Body of pancreas (tissue), 4 donors: ENCODE measurements around the gene IFITM10. TPM values are rescaled to one million over a fixed set of nuclear protein-coding genes. Genes with fewer than 3 reads are reported as not detected.

ENCODE experiments used
- ATAC-seq: fragments of 150-250 bp; one replicate; pipeline ENCODE4 v1.9.1; 2016
- DNase-seq, 4 donors: peaks; one replicate each; pipeline ENCODE4 v3.0.0-alpha.2; 2019
- H3K27ac ChIP-seq, 4 donors: fragments of 200-600 bp; sonication (generic); 1 replicate in 3 of 4; 2 replicates in 1 of 4; pipeline versions ENCODE4 v1.5.1 to v1.6.1; 2016 to 2019; ENCODE audit warnings: mild to moderate bottlenecking in 1 of 4, mixed read lengths in 1 of 4, moderate library complexity in 1 of 4
- H3K27me3 ChIP-seq, 2 donors: fragments of 200-600 bp; sonication (generic); one replicate each; pipeline ENCODE4 v1.6.0; 2016; ENCODE audit warnings: mild to moderate bottlenecking in 1 of 2
- H3K36me3 ChIP-seq, 2 donors: fragments of 200-600 bp; sonication (generic); replicated peaks in 1 of 2; 2 replicates each; pipeline ENCODE4 v1.5.1; 2016; ENCODE audit warnings: low read depth in 2 of 2; ENCODE audit not compliant: insufficient read depth in 1 of 2
- H3K4me1 ChIP-seq: fragments of 200-600 bp; sonication (generic); one replicate; pipeline ENCODE4 v1.6.0; 2016
- H3K4me3 ChIP-seq, 2 donors: fragments of 200-600 bp; sonication (generic); 1 replicate in 1 of 2; 2 replicates in 1 of 2; pipeline ENCODE4 v1.5.1; 2016 to 2019
- H3K9me3 ChIP-seq, 3 donors: fragments of 200-600 bp; sonication (generic); 1 replicate in 2 of 3; 2 replicates in 1 of 3; pipeline ENCODE4 v1.5.1; 2016
- POLR2A ChIP-seq, 3 donors: fragments of 450-650 bp; IDR thresholded peaks; one replicate each; pipeline ENCODE4 v1.6.1; 2016; ENCODE audit warnings: antibody characterized with exemption in 3 of 3, mild to moderate bottlenecking in 2 of 3
- WGBS, 2 donors: methylation state at CpG; one replicate each; pipeline ENCODE4 v1.1.5; 2017; 5-methylcytosine and 5-hydroxymethylcytosine counted together
- intact Hi-C: fragments of 100-400 bp; cut with DNase I; formaldehyde crosslinking; loops from one replicate; pipeline ENCODE4 v1.15.1; 2023
- total RNA-seq, 2 donors: library from RNA; depleted of rRNA; stranded (reverse); fragments of >200 nt; gene quantifications; one replicate each; pipeline ENCODE4 v1.1.0, GENCODE V29; 2016
- TF ChIP-seq, protein P1 (sequence below), 7 experiments: fragments of 450-650 bp in 4 of 7; fragments of 200-600 bp in 3 of 7; sonication (generic) in 3 of 7; IDR thresholded peaks; one replicate each; pipeline ENCODE4 v1.5.1; 2016 to 2019; ENCODE audit warnings: antibody characterized with exemption in 7 of 7

IFITM10 gene
- total RNA-seq, 2 donors from 2014 or later: 0.26 TPM; not detected in 1

DNA sequence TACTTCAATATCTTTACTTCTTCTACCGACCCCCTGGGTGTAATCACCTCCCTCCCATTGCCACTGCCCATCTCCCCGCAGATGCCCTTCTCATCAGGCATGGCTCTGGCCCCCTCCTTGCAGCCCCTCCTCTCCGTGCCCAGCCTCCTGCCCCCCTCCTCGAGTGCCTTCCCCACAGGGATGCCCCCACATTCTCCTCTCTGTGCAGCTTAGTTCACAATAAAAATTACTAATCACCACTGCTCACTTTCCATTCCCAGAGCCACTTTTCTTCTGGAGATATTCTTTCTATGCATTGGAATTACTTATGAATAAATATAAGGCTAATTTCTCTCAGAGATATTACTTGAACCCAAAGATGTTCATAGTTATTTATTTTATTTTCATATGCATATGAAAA, 22.1 kb downstream of the IFITM10 start:
- H3K4me1 ChIP-seq: no peaks in the 10 kb centered on the region
- DNase-seq (no peak), ATAC-seq (no peak)
- H3K27me3 ChIP-seq: no peaks in the 10 kb centered on the region
- no peaks in the 10 kb centered on the region for H3K9me3 ChIP-seq
- no peak overlapping the region for H3K27ac ChIP-seq
- intact Hi-C loops: no loop called here
- 39 to 47% methylated on average over 4 of the region's 4 CpGs for WGBS, 2 donors
- TF ChIP-seq, protein P1, sequence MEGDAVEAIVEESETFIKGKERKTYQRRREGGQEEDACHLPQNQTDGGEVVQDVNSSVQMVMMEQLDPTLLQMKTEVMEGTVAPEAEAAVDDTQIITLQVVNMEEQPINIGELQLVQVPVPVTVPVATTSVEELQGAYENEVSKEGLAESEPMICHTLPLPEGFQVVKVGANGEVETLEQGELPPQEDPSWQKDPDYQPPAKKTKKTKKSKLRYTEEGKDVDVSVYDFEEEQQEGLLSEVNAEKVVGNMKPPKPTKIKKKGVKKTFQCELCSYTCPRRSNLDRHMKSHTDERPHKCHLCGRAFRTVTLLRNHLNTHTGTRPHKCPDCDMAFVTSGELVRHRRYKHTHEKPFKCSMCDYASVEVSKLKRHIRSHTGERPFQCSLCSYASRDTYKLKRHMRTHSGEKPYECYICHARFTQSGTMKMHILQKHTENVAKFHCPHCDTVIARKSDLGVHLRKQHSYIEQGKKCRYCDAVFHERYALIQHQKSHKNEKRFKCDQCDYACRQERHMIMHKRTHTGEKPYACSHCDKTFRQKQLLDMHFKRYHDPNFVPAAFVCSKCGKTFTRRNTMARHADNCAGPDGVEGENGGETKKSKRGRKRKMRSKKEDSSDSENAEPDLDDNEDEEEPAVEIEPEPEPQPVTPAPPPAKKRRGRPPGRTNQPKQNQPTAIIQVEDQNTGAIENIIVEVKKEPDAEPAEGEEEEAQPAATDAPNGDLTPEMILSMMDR (IDR thresholded peaks at IDR 0.05): no peak
- no peak for TF ChIP-seq POLR2A (IDR thresholded peaks at IDR 0.05)
- H3K4me3 ChIP-seq: no peak overlapping the region
- no peaks in the 10 kb centered on the region for H3K36me3 ChIP-seq

DNA sequence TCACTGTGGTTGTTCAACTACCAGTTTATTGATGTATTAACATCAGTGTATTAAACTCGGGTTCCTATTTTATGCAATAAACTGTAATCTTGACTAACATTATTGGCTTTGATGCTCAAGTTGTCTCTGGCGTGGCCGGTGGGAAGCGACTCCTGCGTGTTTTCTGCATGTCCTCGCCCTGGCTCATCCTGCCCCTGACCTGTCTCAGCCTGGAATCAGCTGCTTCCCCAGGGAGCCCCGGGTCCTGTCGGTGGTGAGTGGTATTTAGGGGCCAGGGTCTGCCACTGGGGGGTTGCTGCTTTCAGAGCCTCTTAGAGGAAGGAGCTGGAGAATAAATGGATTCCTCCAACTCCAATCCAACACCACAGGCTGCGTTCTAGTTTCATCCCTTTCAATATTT, 22.5 kb downstream of the IFITM10 start:
- Histone ChIP-seq H3K9me3 (no peaks in the 10 kb centered on the region), H3K4me1 (no peaks in the 10 kb centered on the region), H3K4me3 (no peak overlapping the region), H3K36me3 (no peaks in the 10 kb centered on the region), H3K27ac (no peak overlapping the region), H3K27me3 (no peaks in the 10 kb centered on the region)
- intact Hi-C loops: no loop called here
- ATAC-seq (no peak), DNase-seq (no peak)
- TF ChIP-seq, protein P1 (IDR thresholded peaks at IDR 0.05): no peak
- TF ChIP-seq POLR2A (IDR thresholded peaks at IDR 0.05): no peak
- WGBS, 2 donors: 61 to 74% methylated on average over 8 to 9 of the region's 9 CpGs

DNA sequence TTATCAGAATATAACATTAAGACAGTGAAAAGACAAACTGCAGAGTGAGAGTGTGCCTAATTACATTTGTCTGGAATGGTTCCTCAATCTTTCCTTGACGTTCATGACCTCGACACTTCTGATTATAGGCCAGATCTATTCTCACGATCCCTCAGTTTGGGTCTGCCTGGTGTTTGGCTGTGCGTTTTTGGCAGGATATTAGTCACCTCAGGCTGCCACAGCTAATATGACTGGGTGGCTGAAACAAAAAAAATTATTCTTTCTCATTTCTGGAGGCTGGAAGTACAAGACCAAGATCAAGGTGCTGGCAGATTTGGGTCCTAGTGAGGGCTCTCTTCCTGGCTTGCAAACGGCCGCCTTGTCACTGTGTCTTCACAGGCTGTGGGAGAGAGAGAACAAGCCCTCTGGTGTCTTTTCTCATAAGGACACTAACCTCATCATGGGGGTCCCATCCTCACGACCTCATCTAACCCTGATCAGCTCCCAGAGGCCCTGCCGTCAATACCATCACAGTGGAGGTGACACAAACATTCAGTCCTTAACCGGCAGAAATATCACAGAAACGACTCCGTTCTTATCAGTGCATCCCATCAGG, 23.2 kb downstream of the IFITM10 start:
- WGBS, 2 donors: 35 to 37% methylated on average over 11 of the region's 11 CpGs
- no peaks in the 10 kb centered on the region for H3K36me3 ChIP-seq
- intact Hi-C loops: no loop called here
- no peaks in the 10 kb centered on the region for H3K4me1 ChIP-seq
- no peak overlapping the region for H3K27ac ChIP-seq
- DNase-seq (no peak), ATAC-seq (no peak)
- H3K9me3 ChIP-seq: no peaks in the 10 kb centered on the region
- TF ChIP-seq, protein P1 (IDR thresholded peaks at IDR 0.05): no peak
- TF ChIP-seq POLR2A (IDR thresholded peaks at IDR 0.05): no peak
- no peak overlapping the region for H3K4me3 ChIP-seq
- H3K27me3 ChIP-seq: no peaks in the 10 kb centered on the region

DNA sequence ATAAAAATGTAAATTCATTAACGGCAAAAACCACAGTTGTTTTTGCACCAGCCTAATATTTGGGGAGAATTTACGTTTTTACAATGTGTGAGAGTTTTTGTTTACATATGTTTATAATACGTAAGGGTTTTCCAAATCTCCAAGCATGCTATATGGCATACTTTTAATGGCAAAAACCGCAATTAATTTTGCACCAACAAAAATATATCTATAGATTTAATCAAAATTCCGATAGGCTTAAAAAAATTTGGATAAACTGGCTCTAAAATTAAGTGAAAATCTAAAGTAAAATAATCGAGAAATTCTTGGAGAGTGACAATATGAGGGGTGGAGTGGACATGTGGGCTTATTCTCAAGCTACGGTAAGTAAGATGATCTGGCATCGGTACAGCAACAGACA, 30.6 kb downstream of the IFITM10 start:
- DNase-seq: no peak
- no peaks in the 10 kb centered on the region for H3K36me3 ChIP-seq
- intact Hi-C loops: no loop called here
- H3K4me3 ChIP-seq: peak overlapping the region in 1 of 2 donors; percentile 7
- ATAC-seq: no peak
- no peaks in the 10 kb centered on the region for H3K9me3 ChIP-seq
- TF ChIP-seq, protein P1 (IDR thresholded peaks at IDR 0.05): no peak
- 51 to 67% methylated on average over 8 of the region's 8 CpGs for WGBS, 2 donors
- H3K27ac ChIP-seq: no peak overlapping the region
- H3K27me3 ChIP-seq: no peaks in the 10 kb centered on the region
- H3K4me1 ChIP-seq: no peaks in the 10 kb centered on the region

DNA sequence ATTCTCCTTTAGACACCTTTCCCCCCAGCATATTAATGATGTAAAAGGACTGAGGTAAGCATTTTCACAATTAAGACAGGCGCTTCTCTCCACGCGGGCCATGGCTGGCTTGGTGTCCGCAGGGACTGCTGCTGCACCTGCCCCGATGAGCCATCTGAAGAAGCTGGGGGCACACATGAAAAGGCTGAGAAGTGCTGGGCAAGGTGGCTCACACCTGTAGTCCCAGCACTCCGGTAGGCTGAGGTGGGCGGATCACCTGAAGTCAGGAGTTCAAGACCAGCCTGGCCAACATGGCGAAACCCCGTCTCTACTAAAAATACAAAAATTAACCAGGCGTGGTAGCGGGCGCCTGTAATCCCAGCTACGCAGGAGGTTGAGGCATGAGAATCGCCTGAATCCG, 32.1 kb downstream of the IFITM10 start:
- Histone ChIP-seq H3K27ac (no peak overlapping the region), H3K9me3 (no peaks in the 10 kb centered on the region), H3K4me1 (no peaks in the 10 kb centered on the region), H3K4me3 (no peak overlapping the region), H3K27me3 (no peaks in the 10 kb centered on the region), H3K36me3 (no peaks in the 10 kb centered on the region)
- WGBS, 2 donors: 86 to 93% methylated on average over 15 of the region's 15 CpGs
- intact Hi-C loops: no loop called here
- TF ChIP-seq, protein P1 (IDR thresholded peaks at IDR 0.05): no peak
- no peak for TF ChIP-seq POLR2A (IDR thresholded peaks at IDR 0.05)
- no peak for ATAC-seq
- no peak for DNase-seq
